ENCODE measurements around the gene PDLIM5.

DNA sequence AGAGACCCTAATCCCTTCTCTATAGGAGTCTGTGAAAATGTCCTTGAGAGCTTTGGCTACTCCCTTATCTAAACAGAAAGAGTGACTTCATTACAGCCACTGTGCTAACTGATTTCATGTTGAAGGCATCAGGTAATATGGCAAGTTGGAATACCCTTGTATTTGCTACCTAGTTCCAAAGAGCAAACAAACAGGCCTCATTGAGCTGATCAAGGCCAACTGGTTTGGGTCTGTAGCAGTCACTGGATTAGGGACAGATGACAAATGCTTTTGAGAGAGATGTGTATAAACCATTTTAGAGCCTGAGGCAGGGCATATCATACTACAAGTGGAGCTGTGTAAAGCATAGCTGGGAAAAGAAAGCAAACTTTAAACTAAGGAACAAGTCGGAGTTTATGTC is 22.9 kb upstream of the PDLIM5 start:
- TF ChIP-seq, protein P1, sequence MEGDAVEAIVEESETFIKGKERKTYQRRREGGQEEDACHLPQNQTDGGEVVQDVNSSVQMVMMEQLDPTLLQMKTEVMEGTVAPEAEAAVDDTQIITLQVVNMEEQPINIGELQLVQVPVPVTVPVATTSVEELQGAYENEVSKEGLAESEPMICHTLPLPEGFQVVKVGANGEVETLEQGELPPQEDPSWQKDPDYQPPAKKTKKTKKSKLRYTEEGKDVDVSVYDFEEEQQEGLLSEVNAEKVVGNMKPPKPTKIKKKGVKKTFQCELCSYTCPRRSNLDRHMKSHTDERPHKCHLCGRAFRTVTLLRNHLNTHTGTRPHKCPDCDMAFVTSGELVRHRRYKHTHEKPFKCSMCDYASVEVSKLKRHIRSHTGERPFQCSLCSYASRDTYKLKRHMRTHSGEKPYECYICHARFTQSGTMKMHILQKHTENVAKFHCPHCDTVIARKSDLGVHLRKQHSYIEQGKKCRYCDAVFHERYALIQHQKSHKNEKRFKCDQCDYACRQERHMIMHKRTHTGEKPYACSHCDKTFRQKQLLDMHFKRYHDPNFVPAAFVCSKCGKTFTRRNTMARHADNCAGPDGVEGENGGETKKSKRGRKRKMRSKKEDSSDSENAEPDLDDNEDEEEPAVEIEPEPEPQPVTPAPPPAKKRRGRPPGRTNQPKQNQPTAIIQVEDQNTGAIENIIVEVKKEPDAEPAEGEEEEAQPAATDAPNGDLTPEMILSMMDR (IDR thresholded peaks at IDR 0.05), result no peak
- no peak for TF ChIP-seq POLR2A (IDR thresholded peaks at IDR 0.05)

Measured in thyroid gland (tissue), 4 donors.